Measurements from ENCODE around the gene HLF. TPM values are rescaled to one million over a fixed set of nuclear protein-coding genes. Genes with fewer than 3 reads are reported as not detected.

The HLF gene
- total RNA-seq, 4 donors from 2014 or later = 59.4 to 186 (median 126) TPM

DNA sequence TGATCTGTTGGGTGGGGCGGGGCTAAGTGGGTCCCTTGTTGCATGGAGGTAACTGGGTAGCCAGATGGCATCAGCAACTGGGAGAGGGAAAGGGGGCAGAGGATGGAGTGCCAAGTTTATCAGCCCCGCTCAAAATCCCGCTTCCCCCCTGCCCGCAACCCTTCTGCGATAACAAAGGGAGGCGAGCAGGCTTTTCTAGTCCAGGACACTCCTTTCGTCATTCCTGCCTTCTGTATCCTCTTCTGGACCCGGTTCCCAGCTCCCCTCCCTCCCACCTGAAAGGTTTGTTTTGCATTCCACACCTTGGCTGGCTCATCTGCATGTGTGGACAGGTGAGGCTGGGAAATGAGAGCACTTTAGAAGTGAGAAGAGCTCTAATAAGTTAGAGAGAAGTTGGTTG lies 53.3 kb downstream of the HLF start:
- H3K4me1 ChIP-seq = peaks cover 0 to 42% (median 0%) of the 10 kb centered on the region in 3 donors
- peaks cover 0 to 76% of the 10 kb centered on the region in 2 donors for H3K36me3 ChIP-seq
- no peak overlapping the region for H3K4me3 ChIP-seq
- ATAC-seq = no peak
- H3K27ac ChIP-seq = no peak overlapping the region
- no peaks in the 10 kb centered on the region for H3K9me3 ChIP-seq
- H3K27me3 ChIP-seq = no peaks in the 10 kb centered on the region
- TF ChIP-seq POLR2AphosphoS5 (IDR thresholded peaks at IDR 0.05) (no peak), POLR2A (IDR thresholded peaks at IDR 0.05) (no peak), EP300 (IDR thresholded peaks at IDR 0.05) (no peak)
- TF ChIP-seq, protein P1, sequence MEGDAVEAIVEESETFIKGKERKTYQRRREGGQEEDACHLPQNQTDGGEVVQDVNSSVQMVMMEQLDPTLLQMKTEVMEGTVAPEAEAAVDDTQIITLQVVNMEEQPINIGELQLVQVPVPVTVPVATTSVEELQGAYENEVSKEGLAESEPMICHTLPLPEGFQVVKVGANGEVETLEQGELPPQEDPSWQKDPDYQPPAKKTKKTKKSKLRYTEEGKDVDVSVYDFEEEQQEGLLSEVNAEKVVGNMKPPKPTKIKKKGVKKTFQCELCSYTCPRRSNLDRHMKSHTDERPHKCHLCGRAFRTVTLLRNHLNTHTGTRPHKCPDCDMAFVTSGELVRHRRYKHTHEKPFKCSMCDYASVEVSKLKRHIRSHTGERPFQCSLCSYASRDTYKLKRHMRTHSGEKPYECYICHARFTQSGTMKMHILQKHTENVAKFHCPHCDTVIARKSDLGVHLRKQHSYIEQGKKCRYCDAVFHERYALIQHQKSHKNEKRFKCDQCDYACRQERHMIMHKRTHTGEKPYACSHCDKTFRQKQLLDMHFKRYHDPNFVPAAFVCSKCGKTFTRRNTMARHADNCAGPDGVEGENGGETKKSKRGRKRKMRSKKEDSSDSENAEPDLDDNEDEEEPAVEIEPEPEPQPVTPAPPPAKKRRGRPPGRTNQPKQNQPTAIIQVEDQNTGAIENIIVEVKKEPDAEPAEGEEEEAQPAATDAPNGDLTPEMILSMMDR (IDR thresholded peaks at IDR 0.05) = no peak
- WGBS, 2 donors (ENCODE audit: low coverage in 1 of 2) = 88 to 100% methylated on average over 4 to 5 of the region's 8 CpGs

DNA sequence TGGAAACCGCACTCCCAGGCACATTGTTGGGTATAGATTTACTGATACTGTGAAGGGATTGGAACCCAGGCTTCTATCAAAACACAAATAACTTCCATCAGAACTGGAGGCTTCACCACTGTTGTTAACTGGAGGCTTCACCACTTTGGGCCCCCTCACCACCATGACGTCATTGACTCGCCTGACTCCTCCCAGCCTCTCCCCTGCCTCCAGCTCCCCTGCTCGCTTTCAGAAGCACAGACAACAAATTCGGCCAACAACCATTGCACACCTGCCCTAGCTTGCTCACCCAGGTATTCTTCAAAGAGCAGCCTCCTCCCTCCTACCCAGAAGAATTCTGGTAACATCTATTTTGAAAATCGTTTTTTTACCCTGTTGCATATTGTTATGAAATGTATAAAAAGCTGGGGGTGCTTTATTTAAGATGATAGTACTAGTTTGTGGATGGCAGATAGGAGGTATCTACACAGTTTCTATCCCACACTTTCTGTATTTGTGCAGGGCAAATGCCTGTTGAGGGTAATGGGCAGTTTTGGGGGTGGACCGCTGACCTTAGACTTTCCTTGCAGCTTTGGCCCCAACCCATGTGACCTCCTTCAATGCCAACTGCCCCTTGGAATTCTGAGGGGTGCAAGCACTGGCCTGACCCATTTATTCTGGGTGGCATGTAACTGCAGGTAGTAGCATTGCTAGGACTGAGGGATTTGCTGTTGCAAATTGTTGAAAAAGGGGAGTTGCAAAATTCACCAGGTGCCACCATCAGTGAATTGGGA lies 54.1 kb downstream of the HLF start:
- Histone ChIP-seq H3K9me3 (no peaks in the 10 kb centered on the region), H3K27ac (no peak overlapping the region), H3K27me3 (no peaks in the 10 kb centered on the region), H3K4me3 (no peak overlapping the region), H3K4me1 (peaks cover 0 to 34% (median 0%) of the 10 kb centered on the region in 3 donors), H3K36me3 (peaks cover 0 to 79% of the 10 kb centered on the region in 2 donors)
- no peak for ATAC-seq
- WGBS, 2 donors (ENCODE audit: low coverage in 1 of 2) = 85 to 91% methylated on average over 5 to 6 of the region's 7 CpGs
- TF ChIP-seq EP300 (IDR thresholded peaks at IDR 0.05) (no peak), POLR2AphosphoS5 (IDR thresholded peaks at IDR 0.05) (no peak), POLR2A (IDR thresholded peaks at IDR 0.05) (no peak)
- TF ChIP-seq, protein P1 (IDR thresholded peaks at IDR 0.05) = no peak

DNA sequence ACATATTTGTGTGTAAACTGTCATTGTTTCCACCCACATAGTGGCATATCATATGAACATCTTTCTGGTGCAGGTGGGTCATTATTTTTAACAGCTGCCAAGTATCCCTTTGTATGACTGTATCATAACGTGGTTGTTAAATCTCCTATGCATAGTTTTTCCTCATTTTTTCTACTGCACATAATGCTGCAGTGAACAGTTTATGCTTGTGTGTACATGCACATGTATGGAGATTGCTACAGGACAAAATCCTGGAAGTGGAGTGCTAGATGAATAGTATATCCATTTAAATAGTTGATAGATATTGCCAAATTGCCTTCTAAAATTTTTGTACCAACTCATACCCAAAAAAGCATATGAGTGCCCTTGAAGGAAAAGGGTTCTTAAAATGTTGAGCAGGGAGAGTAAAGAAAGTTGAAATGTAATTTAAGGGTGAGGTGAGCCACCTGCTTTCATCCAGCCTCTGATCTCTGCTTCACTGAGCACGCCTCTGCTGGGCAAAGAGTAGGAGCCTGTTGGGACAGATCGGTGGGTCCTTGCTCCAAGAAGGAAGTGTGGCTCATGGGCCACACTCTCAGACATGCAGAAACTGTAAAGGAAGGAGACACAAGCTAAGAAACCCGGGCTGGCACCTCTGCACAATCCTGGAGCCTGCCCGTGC lies 55.3 kb downstream of the HLF start:
- WGBS, 2 donors (ENCODE audit: low coverage in 1 of 2) = 64 to 70% methylated on average over 4 to 5 of the region's 5 CpGs
- no peak for ATAC-seq
- H3K4me1 ChIP-seq = peaks cover 0 to 34% (median 0%) of the 10 kb centered on the region in 3 donors
- TF ChIP-seq POLR2AphosphoS5 (IDR thresholded peaks at IDR 0.05) (no peak), POLR2A (IDR thresholded peaks at IDR 0.05) (no peak), EP300 (IDR thresholded peaks at IDR 0.05) (no peak)
- TF ChIP-seq, protein P1 (IDR thresholded peaks at IDR 0.05) = no peak
- no peak overlapping the region for H3K4me3 ChIP-seq
- H3K36me3 ChIP-seq = peaks cover 0 to 69% of the 10 kb centered on the region in 2 donors
- no peaks in the 10 kb centered on the region for H3K9me3 ChIP-seq
- no peaks in the 10 kb centered on the region for H3K27me3 ChIP-seq
- H3K27ac ChIP-seq = peak overlapping the region in 2 of 4 donors; percentile 13 to 55

DNA sequence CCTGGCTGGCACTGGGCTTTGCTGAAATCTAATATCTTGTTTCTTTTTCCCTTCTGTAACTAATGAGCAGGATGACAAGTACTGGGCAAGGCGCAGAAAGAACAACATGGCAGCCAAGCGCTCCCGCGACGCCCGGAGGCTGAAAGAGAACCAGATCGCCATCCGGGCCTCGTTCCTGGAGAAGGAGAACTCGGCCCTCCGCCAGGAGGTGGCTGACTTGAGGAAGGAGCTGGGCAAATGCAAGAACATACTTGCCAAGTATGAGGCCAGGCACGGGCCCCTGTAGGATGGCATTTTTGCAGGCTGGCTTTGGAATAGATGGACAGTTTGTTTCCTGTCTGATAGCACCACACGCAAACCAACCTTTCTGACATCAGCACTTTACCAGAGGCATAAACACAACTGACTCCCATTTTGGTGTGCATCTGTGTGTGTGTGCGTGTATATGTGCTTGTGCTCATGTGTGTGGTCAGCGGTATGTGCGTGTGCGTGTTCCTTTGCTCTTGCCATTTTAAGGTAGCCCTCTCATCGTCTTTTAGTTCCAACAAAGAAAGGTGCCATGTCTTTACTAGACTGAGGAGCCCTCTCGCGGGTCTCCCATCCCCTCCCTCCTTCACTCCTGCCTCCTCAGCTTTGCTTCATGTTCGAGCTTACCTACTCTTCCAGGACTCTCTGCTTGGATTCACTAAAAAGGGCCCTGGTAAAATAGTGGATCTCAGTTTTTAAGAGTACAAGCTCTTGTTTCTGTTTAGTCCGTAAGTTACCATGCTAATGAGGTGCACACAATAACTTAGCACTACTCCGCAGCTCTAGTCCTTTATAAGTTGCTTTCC lies 56.0 kb downstream of the HLF start:
- H3K9me3 ChIP-seq = no peaks in the 10 kb centered on the region
- no peak overlapping the region for H3K4me3 ChIP-seq
- H3K36me3 ChIP-seq = peaks cover 0 to 62% of the 10 kb centered on the region in 2 donors
- H3K27ac ChIP-seq = peak overlapping the region; percentile 34 to 62 (median 56)
- H3K27me3 ChIP-seq = no peaks in the 10 kb centered on the region
- TF ChIP-seq, protein P1 (IDR thresholded peaks at IDR 0.05) = no peak
- TF ChIP-seq POLR2AphosphoS5 (IDR thresholded peaks at IDR 0.05) = peak; percentile 14
- WGBS, 2 donors (ENCODE audit: low coverage in 1 of 2) = 77 to 89% methylated on average over 9 to 16 of the region's 23 CpGs
- ATAC-seq = peak; percentile 31
- peaks cover 0 to 41% (median 0%) of the 10 kb centered on the region in 3 donors for H3K4me1 ChIP-seq
